Stimulated activated naive CD4-positive, alpha-beta T cell (primary cell): Measurements from ENCODE around the gene SPTB.

Source experiments
- DNase-seq, 6 experiments: peaks; one replicate each; lab custom pipeline; 2025; lab: John Stamatoyannopoulos, UW

SPTB gene

DNA sequence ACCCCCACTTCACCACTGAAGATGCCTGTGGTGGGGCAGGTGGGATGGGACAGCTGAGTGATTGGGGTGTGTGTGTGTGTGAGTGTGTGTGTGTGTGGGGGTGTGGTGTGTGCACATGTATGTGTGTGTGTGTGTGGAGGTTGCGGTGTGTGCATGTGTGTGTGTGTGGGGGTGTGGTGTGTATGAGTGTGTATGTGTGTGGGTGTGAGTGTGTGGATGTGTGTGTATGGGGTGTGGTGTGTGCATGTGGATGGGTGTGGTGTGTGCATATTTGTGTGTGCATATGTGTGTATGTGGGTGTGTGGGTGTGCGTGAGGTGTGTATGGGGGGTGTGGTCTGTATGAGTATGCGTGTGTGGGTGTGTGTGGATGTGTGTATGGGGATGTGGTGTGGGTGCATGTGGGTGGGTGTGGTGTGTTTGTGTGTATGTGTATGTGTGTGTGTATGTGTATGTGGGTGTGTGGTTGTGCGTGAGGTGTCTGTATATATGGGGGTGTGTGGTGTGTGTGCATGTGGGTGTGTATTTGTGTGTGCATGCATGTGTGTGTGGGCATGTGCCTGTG is 113.9 kb downstream of the SPTB start:
- no peak for DNase-seq

DNA sequence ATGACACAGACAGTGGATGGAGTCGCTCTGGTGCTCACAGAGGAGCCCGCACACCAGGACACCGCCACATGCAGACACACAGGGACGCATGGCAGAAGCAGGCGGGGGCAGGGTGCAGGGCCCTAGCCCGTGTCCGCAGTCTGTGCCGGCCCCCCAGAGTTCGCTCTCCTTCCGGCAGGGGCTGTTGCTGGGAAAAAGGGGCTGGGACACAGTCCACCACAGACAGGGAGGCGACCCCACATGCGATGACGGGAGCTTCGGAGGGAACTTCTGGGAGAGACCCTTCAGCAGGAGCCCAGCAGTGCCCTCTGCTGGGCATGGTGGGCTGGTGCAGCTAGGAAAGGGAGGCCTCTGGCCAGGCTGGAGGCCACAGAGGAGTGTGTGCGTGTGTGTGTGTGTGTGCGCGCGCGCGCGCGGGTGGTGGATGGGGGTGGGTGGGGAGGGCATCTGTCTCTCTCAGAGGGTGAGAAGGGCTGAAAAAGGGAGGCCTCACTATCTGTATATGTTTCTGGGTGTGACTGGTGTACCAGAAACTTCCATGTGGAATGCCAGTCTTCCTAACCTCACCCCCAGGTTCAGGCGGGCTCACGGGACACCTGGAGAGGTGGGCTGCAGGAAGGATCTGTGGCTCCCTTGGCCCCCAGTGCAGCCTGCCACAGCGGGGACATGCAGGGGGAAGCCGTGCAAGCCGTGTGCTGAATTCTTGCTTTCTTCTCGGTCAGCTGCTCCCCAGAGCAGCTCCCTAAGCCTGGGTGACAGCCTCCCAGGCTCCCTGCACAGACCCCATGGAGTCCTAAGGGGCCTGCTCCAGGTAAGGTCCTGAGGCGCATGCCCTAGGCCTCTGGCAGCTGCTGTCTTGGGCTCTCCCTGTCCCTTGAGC is 114.8 kb downstream of the SPTB start:
- DNase-seq, result peak; percentile 21 to 68 (median 39)

GRCh38 chr14:64763801-64764621 is 115.7 kb downstream of the SPTB start:
- DNase-seq, result no peak

GRCh38 chr14:64763085-64763782 is 116.5 kb downstream of the SPTB start:
- DNase-seq, result no peak

DNA sequence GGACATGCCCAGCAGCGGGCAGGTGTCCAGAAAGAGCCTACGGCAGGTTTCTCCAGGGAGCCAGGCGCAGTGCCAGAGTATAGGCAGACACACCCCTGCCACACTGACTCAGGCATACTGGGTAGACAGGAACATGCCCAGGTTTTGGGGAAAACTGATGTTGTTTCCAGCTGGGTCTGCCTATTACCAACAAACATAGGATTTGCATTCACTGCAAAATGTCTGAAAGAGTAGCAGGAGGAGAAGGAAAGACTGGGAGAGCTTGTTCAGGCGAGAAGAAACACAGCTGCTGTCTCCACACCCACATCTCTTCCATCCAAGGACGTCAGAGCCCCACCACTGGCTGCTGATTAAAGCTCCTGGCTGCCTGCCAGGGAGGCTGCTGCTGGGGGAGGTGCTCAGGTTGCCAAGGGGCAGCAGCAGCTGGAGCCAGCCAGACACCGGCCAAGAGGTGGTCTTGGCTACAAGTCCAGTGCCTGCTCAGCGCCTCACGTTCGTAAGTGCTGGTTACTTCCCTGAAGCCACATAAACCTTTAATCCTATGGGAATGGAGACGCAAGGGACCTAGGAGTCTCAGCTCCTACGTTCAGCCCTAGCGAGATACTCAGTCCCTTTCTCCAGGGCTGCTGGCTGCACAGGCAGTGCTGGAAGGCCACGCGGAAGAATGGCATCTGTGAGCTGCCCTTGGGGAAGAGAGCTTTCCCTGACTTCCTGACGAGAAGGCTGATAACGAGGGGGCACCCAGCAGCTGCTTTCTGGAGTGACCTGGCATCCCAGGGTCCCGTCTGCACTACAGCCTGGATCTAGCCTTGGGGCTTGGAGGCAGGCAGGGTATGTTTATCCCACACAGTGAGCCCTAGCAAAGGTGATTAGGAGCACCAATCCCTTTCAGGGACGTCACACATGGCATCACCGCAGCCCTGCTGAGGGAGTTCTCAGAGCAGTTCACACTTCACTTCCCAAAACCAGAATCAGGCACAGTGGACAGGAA is 117.4 kb downstream of the SPTB start:
- DNase-seq, result peak in 1 of 6 experiments; percentile 6

DNA sequence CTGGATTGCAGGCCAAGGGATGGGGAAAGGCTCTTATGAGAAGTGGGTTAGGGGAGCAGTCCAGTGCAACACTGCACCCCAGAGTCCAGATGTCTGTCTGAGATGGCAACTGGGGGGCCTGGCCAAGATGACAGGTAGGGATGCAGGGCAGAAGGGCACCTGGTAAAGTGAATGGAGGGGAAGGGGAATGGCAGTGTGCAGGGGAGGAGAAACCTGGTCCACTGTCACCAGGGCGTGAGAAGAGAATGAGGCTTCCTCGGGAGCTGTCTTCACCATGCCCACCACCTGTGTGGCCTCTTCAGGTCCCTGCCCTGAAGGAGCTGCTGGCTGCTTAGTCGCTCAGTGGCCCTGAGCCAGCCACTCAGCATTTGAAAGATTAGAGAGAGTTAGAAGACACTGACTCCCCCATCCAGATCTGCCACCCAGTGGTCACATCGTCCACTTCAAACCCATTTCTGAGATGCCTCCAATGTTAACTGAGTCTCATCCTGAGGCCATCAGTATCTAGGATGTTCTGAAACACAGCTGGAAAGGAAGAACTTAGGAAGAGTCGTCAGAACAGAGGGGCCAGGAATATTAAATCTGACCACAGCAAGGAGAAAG is 118.2 kb downstream of the SPTB start:
- DNase-seq, result no peak

DNA sequence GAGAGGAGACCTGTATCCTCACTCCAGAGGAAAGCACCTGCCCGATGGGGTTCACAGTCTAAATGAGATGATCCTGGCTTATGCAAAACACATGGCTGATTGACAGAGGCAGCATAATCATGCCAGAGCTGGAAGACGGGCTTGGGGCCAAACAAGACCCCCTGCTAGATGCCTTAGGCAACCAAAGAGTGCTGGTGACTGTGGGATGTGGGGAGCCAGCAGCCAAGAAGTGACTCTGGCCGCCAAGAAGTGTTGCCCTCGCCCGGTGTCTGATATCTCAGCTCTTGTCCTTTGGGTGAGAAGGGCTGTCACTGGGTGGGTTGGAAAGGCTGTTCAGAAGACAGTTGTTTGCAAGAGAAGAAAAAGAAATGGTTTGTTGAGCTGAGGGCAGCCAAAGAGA is 118.8 kb downstream of the SPTB start:
- DNase-seq, result no peak

DNA sequence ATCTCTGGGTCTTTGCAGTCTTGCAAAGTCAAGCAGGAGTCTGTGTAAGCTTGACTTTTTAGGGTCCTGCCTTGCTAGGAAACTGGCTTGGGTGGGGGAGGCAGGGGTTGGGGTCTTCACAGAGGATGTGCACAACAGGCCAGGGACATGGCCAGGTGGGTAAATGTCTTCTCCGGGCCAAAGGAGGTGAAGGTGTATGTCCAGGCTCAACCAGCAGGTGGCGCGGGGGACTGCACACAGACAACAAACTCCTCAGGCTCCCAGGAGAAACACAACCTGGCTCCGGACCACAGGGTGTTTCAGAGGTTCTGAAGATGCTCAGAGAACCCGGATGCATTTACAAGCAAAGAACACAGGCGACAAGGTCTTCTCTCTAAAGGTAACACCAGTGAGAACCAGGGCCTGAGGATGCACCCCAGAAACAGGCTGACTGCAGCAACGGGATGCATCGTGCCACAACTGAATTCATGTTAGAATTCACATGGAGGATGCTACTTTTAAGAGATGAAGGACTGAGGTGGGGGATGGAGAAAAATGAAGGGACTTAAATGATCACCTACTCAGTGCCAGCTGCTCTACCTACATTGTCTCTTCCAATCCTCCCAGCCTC is 119.5 kb downstream of the SPTB start:
- DNase-seq, result peak in 5 of 6 experiments; percentile 15 to 43 (median 23)

- no peak for DNase-seq
These were observed 120.2 kb downstream of the SPTB start for GRCh38 chr14:64759555-64759938.

- DNase-seq, result no peak
These were observed 120.8 kb downstream of the SPTB start for GRCh38 chr14:64758691-64759554.

GRCh38 chr14:64758025-64758521 is 121.6 kb downstream of the SPTB start:
- no peak for DNase-seq

DNA sequence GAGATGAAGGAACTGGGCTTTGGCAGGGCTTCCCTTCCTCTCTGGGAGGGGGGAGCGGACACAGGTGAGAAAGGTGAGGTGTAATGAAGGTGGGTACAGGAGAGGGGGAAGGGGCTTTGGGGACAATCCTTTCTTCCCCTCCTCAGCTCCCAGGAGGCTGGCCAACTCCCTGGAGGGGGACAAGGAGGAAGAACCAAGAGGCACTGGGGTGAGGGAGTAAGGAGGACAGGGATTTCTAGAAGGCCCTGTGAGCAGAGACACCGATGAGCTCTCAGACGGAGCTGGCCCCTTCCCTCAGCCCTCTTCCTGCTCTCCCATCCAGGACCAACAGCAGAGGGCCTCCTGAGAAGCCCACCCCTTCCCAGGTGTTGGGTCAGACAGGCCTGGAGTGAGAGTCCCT is 122.1 kb downstream of the SPTB start:
- no peak for DNase-seq

DNA sequence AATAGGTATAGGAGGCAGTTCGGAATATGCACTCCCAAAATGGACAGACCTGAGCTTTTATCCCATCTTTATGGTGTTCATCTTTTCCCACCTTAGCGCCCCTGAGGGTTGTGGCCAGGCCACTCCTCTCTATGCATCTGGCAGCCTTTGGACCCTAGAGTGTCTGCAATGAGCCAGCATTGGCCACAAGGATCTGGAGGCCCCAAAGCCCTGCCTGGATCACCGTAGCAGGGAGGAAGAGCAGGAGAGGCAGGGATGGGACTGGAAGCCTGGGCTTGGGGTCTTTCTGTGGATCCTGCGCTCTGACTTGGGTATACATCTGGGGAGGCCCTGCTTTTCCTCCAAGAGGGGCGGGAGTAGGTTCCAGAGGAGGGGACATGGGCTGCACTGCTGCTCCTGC is 123.0 kb downstream of the SPTB start:
- DNase-seq, result no peak

GRCh38 chr14:64755781-64756221 is 123.9 kb downstream of the SPTB start:
- DNase-seq, result no peak

DNA sequence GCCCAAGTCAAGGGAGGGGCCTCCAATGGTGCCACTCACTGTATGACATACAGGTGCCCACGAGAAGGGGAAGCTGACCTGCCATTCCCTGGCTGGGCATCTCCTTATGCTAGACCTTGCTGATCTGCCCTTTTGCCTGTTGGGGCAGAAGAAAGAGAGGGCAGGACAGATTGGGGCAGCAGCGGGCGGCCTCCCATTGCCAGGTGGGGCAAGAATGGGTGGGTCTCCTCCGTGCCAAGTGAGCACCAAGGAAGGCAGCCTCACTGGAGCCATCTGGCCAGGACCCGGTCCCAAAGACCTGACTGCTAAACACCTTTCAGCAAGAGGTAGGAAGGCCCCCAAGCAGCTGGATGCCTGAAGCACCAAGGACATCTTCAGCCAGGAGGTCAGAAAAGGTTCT is 125.0 kb downstream of the SPTB start:
- no peak for DNase-seq

GRCh38 chr14:64753999-64754398 is 125.7 kb downstream of the SPTB start:
- DNase-seq, result no peak

- no peak for DNase-seq
These were observed 126.3 kb downstream of the SPTB start for GRCh38 chr14:64753374-64753773.

GRCh38 chr14:64752909-64753308 is 126.8 kb downstream of the SPTB start:
- no peak for DNase-seq
